OCI-LY1 (cell line): ENCODE data around the gene SOWAHB.

Source experiments
- H2AFZ ChIP-seq: fragments of 200-600 bp; sonication (generic), shearing (Covaris generic); 2 replicates; pipeline ENCODE4 v1.6.0; 2014; ENCODE audit warnings: antibody characterized with exemption, mild to moderate bottlenecking, low read length
- H3F3A ChIP-seq: fragments of 200-600 bp; sonication (generic), shearing (Covaris generic); 2 replicates; pipeline ENCODE4 v1.6.0; 2014; ENCODE audit warnings: mild to moderate bottlenecking, antibody characterized with exemption, low read length, moderate library complexity; ENCODE audit not compliant: insufficient read depth
- H3K27ac ChIP-seq: fragments of 200-600 bp; sonication (generic); 2 replicates; pipeline ENCODE4 v1.5.1; 2014; ENCODE audit warnings: low read length, mixed run types, mild to moderate bottlenecking, low read depth; ENCODE audit not compliant: poor library complexity, severe bottlenecking
- H3K27me3 ChIP-seq: fragments of 200-600 bp; sonication (generic); 2 replicates; pipeline ENCODE4 v1.6.0; 2014; ENCODE audit warnings: antibody characterized with exemption, mild to moderate bottlenecking, low read length, moderate library complexity; ENCODE audit not compliant: insufficient read depth
- H3K36me3 ChIP-seq: fragments of 200-600 bp; sonication (generic); 2 replicates; pipeline ENCODE4 v1.6.1; 2014; ENCODE audit warnings: mild to moderate bottlenecking, antibody characterized with exemption, low read length, moderate library complexity, mixed read lengths; ENCODE audit not compliant: insufficient read depth
- H3K4me1 ChIP-seq: fragments of 200-600 bp; sonication (generic); 2 replicates; pipeline ENCODE4 v1.5.1; 2014; ENCODE audit warnings: mild to moderate bottlenecking, low read length, moderate library complexity; ENCODE audit not compliant: insufficient read depth, severe bottlenecking
- H3K4me2 ChIP-seq: fragments of 200-600 bp; sonication (generic), shearing (Covaris generic); 2 replicates; pipeline ENCODE4 v1.6.1; 2014; ENCODE audit warnings: low read length
- H3K4me3 ChIP-seq: fragments of 200-600 bp; sonication (generic); 2 replicates; pipeline ENCODE4 v1.5.1; 2014; ENCODE audit warnings: low read length, low read depth, mild to moderate bottlenecking, mixed read lengths; ENCODE audit not compliant: poor library complexity, severe bottlenecking
- H3K79me2 ChIP-seq: fragments of 200-600 bp; shearing (Covaris generic); 2 replicates; pipeline ENCODE4 v1.6.1; 2016; ENCODE audit warnings: mixed run types, low read length, mixed read lengths; ENCODE audit not compliant: insufficient read depth
- H3K9ac ChIP-seq: fragments of 200-600 bp; sonication (generic), shearing (Covaris generic); 2 replicates; pipeline ENCODE4 v1.6.1; 2014; ENCODE audit warnings: mild to moderate bottlenecking, low read length, mixed read lengths
- H3K9me2 ChIP-seq: fragments of 200-600 bp; sonication (generic), shearing (Covaris generic); 2 replicates; pipeline ENCODE4 v1.6.1; 2014; ENCODE audit warnings: low read depth, mild to moderate bottlenecking, low read length, mixed read lengths
- H3K9me3 ChIP-seq: fragments of 200-600 bp; shearing (Covaris generic); 2 replicates; pipeline ENCODE4 v1.6.1; 2014; ENCODE audit warnings: low read length, mixed read lengths
- H4K20me1 ChIP-seq: fragments of 200-600 bp; sonication (generic), shearing (Covaris generic); 2 replicates; pipeline ENCODE4 v1.6.0; 2016; ENCODE audit warnings: mild to moderate bottlenecking, low read length; ENCODE audit not compliant: insufficient read depth
- CTCF ChIP-seq: fragments of 200-600 bp; sonication (generic), shearing (Covaris generic); IDR thresholded peaks from 2 replicates; pipeline ENCODE4 v1.5.1; 2017; ENCODE audit warnings: mild to moderate bottlenecking, antibody characterized with exemption, low read length, moderate library complexity, mixed read lengths
- EZH2 ChIP-seq: fragments of 200-600 bp; sonication (generic), shearing (Covaris generic); IDR thresholded peaks from 2 replicates; pipeline ENCODE4 v1.8.0; 2017; ENCODE audit warnings: borderline replicate concordance, mixed run types, mild to moderate bottlenecking, antibody characterized with exemption, low read length, moderate library complexity, mixed read lengths

SOWAHB gene

GRCh38 chr4:76923619-76924357 lies 25.8 kb upstream of the SOWAHB start:
- Histone ChIP-seq H3K9ac (no peak overlapping the region), H3K4me1 (no peaks in the 10 kb centered on the region), H4K20me1 (no peaks in the 10 kb centered on the region), H3K36me3 (no peaks in the 10 kb centered on the region), H3K27ac (no peak overlapping the region), H3K4me2 (no peak overlapping the region), H3K4me3 (no peak overlapping the region), H3K9me2 (no peaks in the 10 kb centered on the region), H3F3A (no peaks in the 10 kb centered on the region), H2AFZ (no peak overlapping the region), H3K9me3 (no peaks in the 10 kb centered on the region), H3K27me3 (no peaks in the 10 kb centered on the region), H3K79me2 (no peaks in the 10 kb centered on the region)
- no peak for TF ChIP-seq CTCF
- no peak for TF ChIP-seq EZH2

GRCh38 chr4:76920715-76921114 lies 22.8 kb upstream of the SOWAHB start:
- no peak for TF ChIP-seq CTCF
- no peak for TF ChIP-seq EZH2
- no peaks in the 10 kb centered on the region for H3K36me3 ChIP-seq
- H4K20me1 ChIP-seq: no peaks in the 10 kb centered on the region
- no peaks in the 10 kb centered on the region for H3K79me2 ChIP-seq
- H3K9ac ChIP-seq: no peak overlapping the region
- H3K27ac ChIP-seq: no peak overlapping the region
- H3K27me3 ChIP-seq: no peaks in the 10 kb centered on the region
- H3K4me3 ChIP-seq: no peak overlapping the region
- no peak overlapping the region for H3K4me2 ChIP-seq
- no peaks in the 10 kb centered on the region for H3K9me2 ChIP-seq
- H3K4me1 ChIP-seq: no peaks in the 10 kb centered on the region
- no peaks in the 10 kb centered on the region for H3F3A ChIP-seq
- H2AFZ ChIP-seq: no peak overlapping the region
- H3K9me3 ChIP-seq: no peaks in the 10 kb centered on the region

GRCh38 chr4:76909711-76910110 lies 11.8 kb upstream of the SOWAHB start:
- TF ChIP-seq EZH2 (no peak), CTCF (no peak)
- Histone ChIP-seq H2AFZ (no peak overlapping the region), H3K27ac (no peak overlapping the region), H3K9me2 (no peaks in the 10 kb centered on the region), H3K9me3 (no peaks in the 10 kb centered on the region), H3F3A (no peaks in the 10 kb centered on the region), H3K79me2 (no peaks in the 10 kb centered on the region), H3K4me2 (no peak overlapping the region), H3K36me3 (no peaks in the 10 kb centered on the region), H3K27me3 (no peaks in the 10 kb centered on the region), H3K9ac (no peak overlapping the region), H3K4me3 (no peak overlapping the region), H3K4me1 (no peaks in the 10 kb centered on the region), H4K20me1 (no peaks in the 10 kb centered on the region)
